ENCODE results near the gene GAB1.

DNA sequence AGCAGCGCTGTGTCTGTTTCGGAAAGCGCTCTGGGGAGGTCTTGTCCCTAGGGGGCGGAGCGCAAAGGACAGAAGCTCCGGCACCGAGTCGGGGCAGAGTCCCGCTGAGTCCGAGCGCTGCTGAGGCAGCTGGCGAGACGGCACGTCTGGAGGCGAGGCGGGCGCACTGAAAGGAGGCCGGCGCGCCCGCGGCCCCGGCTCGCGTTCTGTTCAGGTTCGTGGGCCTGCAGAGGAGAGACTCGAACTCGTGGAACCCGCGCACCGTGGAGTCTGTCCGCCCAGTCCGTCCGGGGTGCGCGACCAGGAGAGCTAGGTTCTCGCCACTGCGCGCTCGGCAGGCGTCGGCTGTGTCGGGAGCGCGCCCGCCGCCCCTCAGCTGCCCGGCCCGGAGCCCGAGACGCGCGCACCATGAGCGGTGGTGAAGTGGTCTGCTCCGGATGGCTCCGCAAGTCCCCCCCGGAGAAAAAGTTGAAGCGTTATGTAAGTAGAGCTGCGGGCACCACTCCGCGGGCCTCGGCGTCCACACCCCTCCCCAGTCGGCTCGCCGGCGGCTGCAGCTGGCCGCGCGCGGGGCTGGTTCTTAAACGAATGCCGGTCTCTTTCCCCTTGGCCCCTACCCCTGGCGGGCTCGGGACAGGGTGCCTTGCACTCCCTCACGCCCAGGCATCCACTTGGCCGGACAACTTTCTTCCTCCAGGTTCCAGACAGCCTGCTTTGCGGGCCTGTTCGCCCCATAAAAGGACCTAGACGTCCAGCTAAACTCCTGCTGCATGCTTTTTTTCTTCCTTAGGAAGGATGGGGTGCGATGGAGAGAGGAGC lies at the start of gene GAB1:
- TF ChIP-seq, protein P1, sequence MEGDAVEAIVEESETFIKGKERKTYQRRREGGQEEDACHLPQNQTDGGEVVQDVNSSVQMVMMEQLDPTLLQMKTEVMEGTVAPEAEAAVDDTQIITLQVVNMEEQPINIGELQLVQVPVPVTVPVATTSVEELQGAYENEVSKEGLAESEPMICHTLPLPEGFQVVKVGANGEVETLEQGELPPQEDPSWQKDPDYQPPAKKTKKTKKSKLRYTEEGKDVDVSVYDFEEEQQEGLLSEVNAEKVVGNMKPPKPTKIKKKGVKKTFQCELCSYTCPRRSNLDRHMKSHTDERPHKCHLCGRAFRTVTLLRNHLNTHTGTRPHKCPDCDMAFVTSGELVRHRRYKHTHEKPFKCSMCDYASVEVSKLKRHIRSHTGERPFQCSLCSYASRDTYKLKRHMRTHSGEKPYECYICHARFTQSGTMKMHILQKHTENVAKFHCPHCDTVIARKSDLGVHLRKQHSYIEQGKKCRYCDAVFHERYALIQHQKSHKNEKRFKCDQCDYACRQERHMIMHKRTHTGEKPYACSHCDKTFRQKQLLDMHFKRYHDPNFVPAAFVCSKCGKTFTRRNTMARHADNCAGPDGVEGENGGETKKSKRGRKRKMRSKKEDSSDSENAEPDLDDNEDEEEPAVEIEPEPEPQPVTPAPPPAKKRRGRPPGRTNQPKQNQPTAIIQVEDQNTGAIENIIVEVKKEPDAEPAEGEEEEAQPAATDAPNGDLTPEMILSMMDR (IDR thresholded peaks at IDR 0.05), result no peak
- no peak for TF ChIP-seq EZH2 (IDR thresholded peaks at IDR 0.05; ENCODE audit: borderline replicate concordance, insufficient read depth, low read depth, low read length, poor library complexity, severe bottlenecking)
